ENCODE measurements around the gene LHX6. TPM values are rescaled to one million over a fixed set of nuclear protein-coding genes. Genes with fewer than 3 reads are reported as not detected.

Gene LHX6
- total and polyA plus RNA-seq, 9 of the 15 experiments (the other 6 are each of a cell fraction or from before 2014, with no cell fraction given), result 2.8 to 16.3 (median 7.9) TPM

DNA sequence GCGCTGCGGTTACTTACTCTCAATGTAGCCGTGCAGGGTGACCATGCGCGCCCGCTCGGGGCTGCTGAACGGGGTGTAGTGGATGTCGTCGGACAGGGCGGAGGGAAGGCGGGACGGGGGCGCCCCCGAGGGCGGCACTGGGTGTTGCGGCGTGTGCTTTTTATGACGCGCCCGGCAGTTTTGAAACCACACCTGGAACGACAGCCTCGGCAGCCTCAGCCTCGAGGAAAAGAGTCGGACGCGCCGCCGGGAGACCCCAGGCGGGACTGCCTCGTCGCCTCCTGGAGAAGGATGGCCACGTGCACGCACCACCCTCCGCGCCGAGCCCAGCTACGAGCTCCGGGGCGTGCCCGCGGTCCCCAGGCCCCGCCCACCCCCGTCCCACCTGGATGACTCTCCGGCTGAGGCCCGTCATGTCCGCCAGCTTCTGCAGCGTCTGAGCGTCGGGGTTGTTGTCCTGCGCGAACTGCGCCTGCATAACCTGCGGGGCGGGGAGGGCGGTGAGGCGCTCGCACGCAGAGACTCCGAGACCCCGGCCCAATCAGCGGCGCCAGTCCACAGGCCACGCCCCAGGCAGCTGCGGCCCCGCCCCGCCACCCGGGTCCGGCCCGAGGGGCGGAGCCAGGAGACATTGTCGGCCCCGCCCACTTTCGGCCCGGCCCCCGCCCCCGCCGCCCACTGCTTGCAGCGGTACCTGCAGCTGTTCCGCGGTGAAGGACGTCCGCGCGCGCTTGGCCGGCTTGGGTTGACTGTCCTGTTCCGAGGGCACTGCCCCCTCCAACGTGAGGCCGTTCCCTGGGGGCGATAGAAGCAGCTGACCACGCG is 15.0 kb downstream of the LHX6 start (continued):
- TF ChIP-seq TEAD1 (CRISPR knock-in tag; IDR thresholded peaks at IDR 0.05), result no peak
- TF ChIP-seq, protein P1, sequence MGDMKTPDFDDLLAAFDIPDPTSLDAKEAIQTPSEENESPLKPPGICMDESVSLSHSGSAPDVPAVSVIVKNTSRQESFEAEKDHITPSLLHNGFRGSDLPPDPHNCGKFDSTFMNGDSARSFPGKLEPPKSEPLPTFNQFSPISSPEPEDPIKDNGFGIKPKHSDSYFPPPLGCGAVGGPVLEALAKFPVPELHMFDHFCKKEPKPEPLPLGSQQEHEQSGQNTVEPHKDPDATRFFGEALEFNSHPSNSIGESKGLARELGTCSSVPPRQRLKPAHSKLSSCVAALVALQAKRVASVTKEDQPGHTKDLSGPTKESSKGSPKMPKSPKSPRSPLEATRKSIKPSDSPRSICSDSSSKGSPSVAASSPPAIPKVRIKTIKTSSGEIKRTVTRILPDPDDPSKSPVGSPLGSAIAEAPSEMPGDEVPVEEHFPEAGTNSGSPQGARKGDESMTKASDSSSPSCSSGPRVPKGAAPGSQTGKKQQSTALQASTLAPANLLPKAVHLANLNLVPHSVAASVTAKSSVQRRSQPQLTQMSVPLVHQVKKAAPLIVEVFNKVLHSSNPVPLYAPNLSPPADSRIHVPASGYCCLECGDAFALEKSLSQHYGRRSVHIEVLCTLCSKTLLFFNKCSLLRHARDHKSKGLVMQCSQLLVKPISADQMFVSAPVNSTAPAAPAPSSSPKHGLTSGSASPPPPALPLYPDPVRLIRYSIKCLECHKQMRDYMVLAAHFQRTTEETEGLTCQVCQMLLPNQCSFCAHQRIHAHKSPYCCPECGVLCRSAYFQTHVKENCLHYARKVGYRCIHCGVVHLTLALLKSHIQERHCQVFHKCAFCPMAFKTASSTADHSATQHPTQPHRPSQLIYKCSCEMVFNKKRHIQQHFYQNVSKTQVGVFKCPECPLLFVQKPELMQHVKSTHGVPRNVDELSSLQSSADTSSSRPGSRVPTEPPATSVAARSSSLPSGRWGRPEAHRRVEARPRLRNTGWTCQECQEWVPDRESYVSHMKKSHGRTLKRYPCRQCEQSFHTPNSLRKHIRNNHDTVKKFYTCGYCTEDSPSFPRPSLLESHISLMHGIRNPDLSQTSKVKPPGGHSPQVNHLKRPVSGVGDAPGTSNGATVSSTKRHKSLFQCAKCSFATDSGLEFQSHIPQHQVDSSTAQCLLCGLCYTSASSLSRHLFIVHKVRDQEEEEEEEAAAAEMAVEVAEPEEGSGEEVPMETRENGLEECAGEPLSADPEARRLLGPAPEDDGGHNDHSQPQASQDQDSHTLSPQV (IDR thresholded peaks at IDR 0.05), result peak; percentile 80
- TF ChIP-seq RFX7 (CRISPR knock-in tag; IDR thresholded peaks at IDR 0.05), result no peak
- TF ChIP-seq, protein P2, sequence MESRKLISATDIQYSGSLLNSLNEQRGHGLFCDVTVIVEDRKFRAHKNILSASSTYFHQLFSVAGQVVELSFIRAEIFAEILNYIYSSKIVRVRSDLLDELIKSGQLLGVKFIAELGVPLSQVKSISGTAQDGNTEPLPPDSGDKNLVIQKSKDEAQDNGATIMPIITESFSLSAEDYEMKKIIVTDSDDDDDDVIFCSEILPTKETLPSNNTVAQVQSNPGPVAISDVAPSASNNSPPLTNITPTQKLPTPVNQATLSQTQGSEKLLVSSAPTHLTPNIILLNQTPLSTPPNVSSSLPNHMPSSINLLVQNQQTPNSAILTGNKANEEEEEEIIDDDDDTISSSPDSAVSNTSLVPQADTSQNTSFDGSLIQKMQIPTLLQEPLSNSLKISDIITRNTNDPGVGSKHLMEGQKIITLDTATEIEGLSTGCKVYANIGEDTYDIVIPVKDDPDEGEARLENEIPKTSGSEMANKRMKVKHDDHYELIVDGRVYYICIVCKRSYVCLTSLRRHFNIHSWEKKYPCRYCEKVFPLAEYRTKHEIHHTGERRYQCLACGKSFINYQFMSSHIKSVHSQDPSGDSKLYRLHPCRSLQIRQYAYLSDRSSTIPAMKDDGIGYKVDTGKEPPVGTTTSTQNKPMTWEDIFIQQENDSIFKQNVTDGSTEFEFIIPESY (CRISPR knock-in tag; IDR thresholded peaks at IDR 0.05), result no peak
- TF ChIP-seq, protein P3, sequence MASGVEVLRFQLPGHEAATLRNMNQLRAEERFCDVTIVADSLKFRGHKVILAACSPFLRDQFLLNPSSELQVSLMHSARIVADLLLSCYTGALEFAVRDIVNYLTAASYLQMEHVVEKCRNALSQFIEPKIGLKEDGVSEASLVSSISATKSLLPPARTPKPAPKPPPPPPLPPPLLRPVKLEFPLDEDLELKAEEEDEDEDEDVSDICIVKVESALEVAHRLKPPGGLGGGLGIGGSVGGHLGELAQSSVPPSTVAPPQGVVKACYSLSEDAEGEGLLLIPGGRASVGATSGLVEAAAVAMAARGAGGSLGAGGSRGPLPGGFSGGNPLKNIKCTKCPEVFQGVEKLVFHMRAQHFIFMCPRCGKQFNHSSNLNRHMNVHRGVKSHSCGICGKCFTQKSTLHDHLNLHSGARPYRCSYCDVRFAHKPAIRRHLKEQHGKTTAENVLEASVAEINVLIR (CRISPR knock-in tag; IDR thresholded peaks at IDR 0.05), result 0 out of 2 replicates have a peak, but pooled peaks have one; percentile 9
- no peak for TF ChIP-seq TCF7L2 (IDR thresholded peaks at IDR 0.05; ENCODE audit: low read depth, low read length)
- TF ChIP-seq E2F3 (CRISPR knock-in tag; IDR thresholded peaks at IDR 0.05), result peak; percentile 54; the same call in 1 of the 2 replicates
- no peak for TF ChIP-seq NR4A1 (CRISPR knock-in tag; IDR thresholded peaks at IDR 0.05)
- 0 out of 2 replicates have a peak, but pooled peaks have one; percentile 69 for TF ChIP-seq NR4A1 (tag; IDR thresholded peaks at IDR 0.05)
- 0 out of 2 replicates have a peak, but pooled peaks have one; percentile 36 for TF ChIP-seq NBN (IDR thresholded peaks at IDR 0.05; ENCODE audit: low read depth)
- TF ChIP-seq, protein P4, sequence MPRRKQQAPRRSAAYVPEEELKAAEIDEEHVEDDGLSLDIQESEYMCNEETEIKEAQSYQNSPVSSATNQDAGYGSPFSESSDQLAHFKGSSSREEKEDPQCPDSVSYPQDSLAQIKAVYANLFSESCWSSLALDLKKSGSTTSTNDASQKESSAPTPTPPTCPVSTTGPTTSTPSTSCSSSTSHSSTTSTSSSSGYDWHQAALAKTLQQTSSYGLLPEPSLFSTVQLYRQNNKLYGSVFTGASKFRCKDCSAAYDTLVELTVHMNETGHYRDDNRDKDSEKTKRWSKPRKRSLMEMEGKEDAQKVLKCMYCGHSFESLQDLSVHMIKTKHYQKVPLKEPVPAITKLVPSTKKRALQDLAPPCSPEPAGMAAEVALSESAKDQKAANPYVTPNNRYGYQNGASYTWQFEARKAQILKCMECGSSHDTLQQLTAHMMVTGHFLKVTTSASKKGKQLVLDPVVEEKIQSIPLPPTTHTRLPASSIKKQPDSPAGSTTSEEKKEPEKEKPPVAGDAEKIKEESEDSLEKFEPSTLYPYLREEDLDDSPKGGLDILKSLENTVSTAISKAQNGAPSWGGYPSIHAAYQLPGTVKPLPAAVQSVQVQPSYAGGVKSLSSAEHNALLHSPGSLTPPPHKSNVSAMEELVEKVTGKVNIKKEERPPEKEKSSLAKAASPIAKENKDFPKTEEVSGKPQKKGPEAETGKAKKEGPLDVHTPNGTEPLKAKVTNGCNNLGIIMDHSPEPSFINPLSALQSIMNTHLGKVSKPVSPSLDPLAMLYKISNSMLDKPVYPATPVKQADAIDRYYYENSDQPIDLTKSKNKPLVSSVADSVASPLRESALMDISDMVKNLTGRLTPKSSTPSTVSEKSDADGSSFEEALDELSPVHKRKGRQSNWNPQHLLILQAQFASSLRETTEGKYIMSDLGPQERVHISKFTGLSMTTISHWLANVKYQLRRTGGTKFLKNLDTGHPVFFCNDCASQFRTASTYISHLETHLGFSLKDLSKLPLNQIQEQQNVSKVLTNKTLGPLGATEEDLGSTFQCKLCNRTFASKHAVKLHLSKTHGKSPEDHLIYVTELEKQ (CRISPR knock-in tag; IDR thresholded peaks at IDR 0.05), result no peak
- TF ChIP-seq MAZ (CRISPR knock-in tag; conservative IDR thresholded peaks at IDR 0.05 in 1 of 2, IDR thresholded peaks at IDR 0.05 in 1 of 2), result peak; percentile 62 to 84; a peak in 2 of 4 replicates
- TF ChIP-seq PRMT5 (CRISPR knock-in tag; IDR thresholded peaks at IDR 0.05), result no peak
- TF ChIP-seq SAP30 (IDR thresholded peaks at IDR 0.05; ENCODE audit: borderline replicate concordance, insufficient read depth, low read depth, low read length, poor library complexity, severe bottlenecking), result peak; percentile 56

Data from K562 (cell line).